Endodermal cell (in vitro differentiated cells): ENCODE data around the gene PTPRT. TPM values are rescaled to one million over a fixed set of nuclear protein-coding genes. Genes with fewer than 3 reads are reported as not detected.
A peak's percentile ranks its signal among the peaks of the same experiment; 100 is the strongest.

Experiments
- DNase-seq: peaks from one replicate; pipeline ENCODE4 v3.0.0-alpha.2; 2017
- H3K27ac ChIP-seq: 2 replicates; pipeline ENCODE4 v1.5.1; 2013; ENCODE audit warnings: mild to moderate bottlenecking, low read depth, low read length, moderate library complexity
- H3K27me3 ChIP-seq: 2 replicates; pipeline ENCODE4 v1.6.1; 2013; ENCODE audit warnings: mild to moderate bottlenecking, low read length, moderate library complexity; ENCODE audit not compliant: insufficient read depth, control insufficient read depth, poor library complexity, severe bottlenecking
- H3K36me3 ChIP-seq: 2 replicates; pipeline ENCODE4 v1.7.0; 2013; ENCODE audit warnings: mild to moderate bottlenecking, low read length, moderate library complexity; ENCODE audit not compliant: control insufficient read depth, insufficient read depth
- H3K4me1 ChIP-seq: one replicate; pipeline ENCODE4 v1.7.0; 2013; ENCODE audit warnings: low read length; ENCODE audit not compliant: control insufficient read depth, insufficient read depth
- H3K4me3 ChIP-seq: 2 replicates; pipeline ENCODE4 v1.5.1; 2013; ENCODE audit warnings: mild to moderate bottlenecking, low read length, moderate library complexity
- H3K9ac ChIP-seq: 2 replicates; pipeline ENCODE4 v1.6.1; 2013; ENCODE audit warnings: mild to moderate bottlenecking, low read length, moderate library complexity; ENCODE audit not compliant: poor library complexity, severe bottlenecking; ENCODE audit errors: extremely low read depth
- H3K9me3 ChIP-seq: 2 replicates; pipeline ENCODE4 v1.6.1; 2013; ENCODE audit warnings: mild to moderate bottlenecking, low read length, moderate library complexity; ENCODE audit not compliant: control insufficient read depth
- H3K27ac Mint-ChIP-seq: 2 replicates; pipeline ENCODE4 v1.8.0; 2020; ENCODE audit warnings: mixed read lengths
- H3K27me3 Mint-ChIP-seq: 2 replicates; pipeline ENCODE4 v1.8.0; 2021; ENCODE audit warnings: mild to moderate bottlenecking, mixed read lengths; ENCODE audit not compliant: insufficient read depth
- H3K36me3 Mint-ChIP-seq: 2 replicates; pipeline ENCODE4 v1.8.0; 2020; ENCODE audit warnings: low read depth, mixed read lengths
- H3K4me1 Mint-ChIP-seq: 2 replicates; pipeline ENCODE4 v1.8.0; 2020; ENCODE audit warnings: mixed read lengths
- H3K4me3 Mint-ChIP-seq: 2 replicates; pipeline ENCODE4 v1.8.0; 2020; ENCODE audit warnings: mild to moderate bottlenecking, moderate library complexity, mixed read lengths
- H3K9me3 Mint-ChIP-seq: 2 replicates; pipeline ENCODE4 v1.8.0; 2020; ENCODE audit warnings: mild to moderate bottlenecking, mixed read lengths
- CTCF ChIP-seq: fragments of 200-600 bp; sonication (generic); conservative IDR thresholded peaks from 2 replicates; pipeline ENCODE4 v1.5.0; 2021; ENCODE audit warnings: antibody characterized with exemption, mild to moderate bottlenecking
- WGBS, 2 experiments: methylation state at CpG; one replicate each; pipeline versions ENCODE4 v1.1.5 to v1.1.7; 2013; ENCODE audit warnings: missing lambda C conversion rate in 2 of 2, mixed read lengths in 1 of 2; ENCODE audit not compliant: insufficient coverage in 1 of 2, insufficient read length in 1 of 2; 5-methylcytosine and 5-hydroxymethylcytosine counted together
- total RNA-seq, 2 donors: library from RNA; stranded (reverse); fragmentation: NEBNext Ultra II Directional in 1 of 2; extraction: Animal tissue kit (Norgen Biotek cat#: 25700) in 1 of 2; gene quantifications; 2 replicates in 1 of 2; 3 replicates in 1 of 2; pipeline ENCODE4 v1.2.1, GENCODE V29; 2021

PTPRT gene
- total RNA-seq, 2 donors from 2014 or later: 2.3 to 2.7 TPM

DNA sequence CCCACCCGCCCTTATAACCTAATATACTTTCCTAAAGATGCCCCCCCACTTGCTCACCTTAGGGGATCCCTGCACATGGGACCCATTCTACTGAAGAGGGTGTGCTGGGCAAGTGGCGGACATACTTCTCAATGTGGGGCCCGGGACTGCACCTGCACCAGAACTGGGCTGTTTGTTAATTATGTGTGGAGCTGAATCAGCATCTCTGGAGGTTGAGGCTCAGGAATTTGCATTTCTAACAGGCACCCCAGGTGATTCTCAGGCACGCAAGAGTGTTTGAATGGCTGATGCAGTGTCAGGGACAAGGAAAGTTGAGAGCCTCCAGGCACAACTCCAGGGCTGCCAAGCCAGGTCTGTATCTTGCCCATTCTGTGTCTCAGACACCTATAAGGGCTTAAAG, 8.9 kb upstream of the PTPRT start:
- H3K27me3 Mint-ChIP-seq: peaks cover 22% of the 10 kb centered on the region
- H3K36me3 ChIP-seq: no peaks in the 10 kb centered on the region
- H3K4me1 Mint-ChIP-seq: no peaks in the 10 kb centered on the region
- no peak overlapping the region for H3K9ac ChIP-seq
- no peaks in the 10 kb centered on the region for H3K4me1 ChIP-seq
- no peaks in the 10 kb centered on the region for H3K9me3 ChIP-seq
- H3K27ac ChIP-seq: no peak overlapping the region
- no peaks in the 10 kb centered on the region for H3K9me3 Mint-ChIP-seq
- no peaks in the 10 kb centered on the region for H3K27me3 ChIP-seq
- no peak overlapping the region for H3K4me3 ChIP-seq
- no peak for TF ChIP-seq CTCF
- peak; percentile 65 for DNase-seq
- no peak overlapping the region for H3K4me3 Mint-ChIP-seq
- no peak overlapping the region for H3K27ac Mint-ChIP-seq
- H3K36me3 Mint-ChIP-seq: no peaks in the 10 kb centered on the region
- WGBS, 2 experiments: 49% methylated on average over 4 of the region's 4 CpGs; no CpG with 5 or more reads in 1 of the 2 experiments

DNA sequence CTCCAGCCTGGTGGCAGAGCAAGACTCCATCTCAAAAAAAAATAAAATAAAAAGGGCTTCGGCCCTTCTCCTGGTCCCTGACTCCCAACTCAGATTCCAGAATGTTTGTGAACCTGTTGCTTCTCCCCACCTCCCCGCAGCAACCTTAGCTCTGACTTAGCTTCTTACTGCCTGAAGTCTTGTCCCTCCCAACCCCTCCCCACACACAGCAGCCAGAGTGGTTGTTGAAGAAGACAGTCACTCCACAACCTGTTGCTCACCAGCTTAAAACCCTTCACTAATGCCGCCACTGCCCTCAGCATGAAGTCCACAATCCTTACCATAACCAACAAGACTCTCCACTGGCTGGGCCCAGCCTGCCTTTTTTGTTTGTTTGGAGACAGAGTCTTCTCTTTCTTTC, 6.5 kb upstream of the PTPRT start:
- Mint-ChIP-seq H3K9me3 (no peaks in the 10 kb centered on the region), H3K4me3 (no peak overlapping the region), H3K4me1 (no peaks in the 10 kb centered on the region), H3K36me3 (no peaks in the 10 kb centered on the region), H3K27ac (no peak overlapping the region), H3K27me3 (peaks cover 45% of the 10 kb centered on the region)
- Histone ChIP-seq H3K27ac (no peak overlapping the region), H3K36me3 (no peaks in the 10 kb centered on the region), H3K4me1 (no peaks in the 10 kb centered on the region), H3K4me3 (no peak overlapping the region), H3K9me3 (no peaks in the 10 kb centered on the region), H3K9ac (no peak overlapping the region), H3K27me3 (peaks cover 19% of the 10 kb centered on the region)
- 88 to 100% methylated on average over 1 to 3 of the region's 3 CpGs for WGBS, 2 experiments
- no peak for DNase-seq
- no peak for TF ChIP-seq CTCF

GRCh38 chr20:43194137-43194536, 4.4 kb upstream of the PTPRT start:
- Mint-ChIP-seq H3K4me3 (no peak overlapping the region), H3K36me3 (no peaks in the 10 kb centered on the region), H3K27me3 (peaks cover 56% of the 10 kb centered on the region), H3K9me3 (no peaks in the 10 kb centered on the region), H3K4me1 (peaks cover 6% of the 10 kb centered on the region), H3K27ac (no peak overlapping the region)
- Histone ChIP-seq H3K27ac (no peak overlapping the region), H3K9me3 (no peaks in the 10 kb centered on the region), H3K4me3 (no peak overlapping the region), H3K4me1 (no peaks in the 10 kb centered on the region), H3K27me3 (peaks cover 37% of the 10 kb centered on the region), H3K36me3 (no peaks in the 10 kb centered on the region), H3K9ac (no peak overlapping the region)
- no peak for DNase-seq
- 89 to 91% methylated on average over 5 to 9 of the region's 9 CpGs for WGBS, 2 experiments
- TF ChIP-seq CTCF: no peak
